ENCODE data around the gene PCYOX1L.

The PCYOX1L gene

DNA sequence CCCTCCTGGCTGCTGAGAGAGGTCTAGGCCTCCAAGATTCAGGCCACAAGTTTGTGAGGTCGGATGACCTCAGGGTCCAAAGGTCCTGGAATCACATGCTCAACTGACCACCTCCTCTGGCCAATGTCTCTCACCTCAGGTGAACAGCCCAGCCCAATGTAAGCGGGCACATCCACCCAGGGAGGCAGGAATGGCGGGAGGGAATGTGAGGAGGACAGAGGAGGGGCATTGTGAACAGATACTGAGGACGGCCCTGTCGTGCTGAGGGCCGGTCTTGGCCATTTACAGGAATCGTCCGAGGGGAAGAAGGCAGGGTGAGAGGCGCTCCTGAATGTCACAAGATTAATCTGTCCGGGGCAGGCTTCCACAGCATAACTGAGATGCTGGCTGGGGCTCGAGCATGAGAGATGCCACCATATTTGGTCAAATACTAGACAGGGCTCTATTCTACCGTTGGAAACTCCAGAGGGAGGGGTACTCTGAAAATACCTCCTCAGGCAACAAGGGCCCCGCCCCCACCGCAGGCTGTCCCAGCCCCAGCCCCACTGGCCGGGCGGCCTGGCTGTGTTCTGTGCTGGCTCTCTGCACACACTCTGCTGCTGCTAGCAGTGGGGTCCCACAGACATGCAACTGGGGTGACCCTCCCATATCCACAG, 22.7 kb downstream of the PCYOX1L start:
- peaks cover 0 to 5% of the 10 kb centered on the region in 2 experiments for H3K4me1 ChIP-seq (ENCODE audit: control insufficient read depth in 1 of 2, insufficient read depth in 1 of 2, low read depth in 1 of 2, low read length in 1 of 2)
- no peaks in the 10 kb centered on the region for H3K27me3 ChIP-seq
- H3K4me3 ChIP-seq (ENCODE audit: low read depth in 1 of 2, low read length in 1 of 2) = no peak overlapping the region
- H3K27ac ChIP-seq = no peak overlapping the region
- TF ChIP-seq, protein P1, sequence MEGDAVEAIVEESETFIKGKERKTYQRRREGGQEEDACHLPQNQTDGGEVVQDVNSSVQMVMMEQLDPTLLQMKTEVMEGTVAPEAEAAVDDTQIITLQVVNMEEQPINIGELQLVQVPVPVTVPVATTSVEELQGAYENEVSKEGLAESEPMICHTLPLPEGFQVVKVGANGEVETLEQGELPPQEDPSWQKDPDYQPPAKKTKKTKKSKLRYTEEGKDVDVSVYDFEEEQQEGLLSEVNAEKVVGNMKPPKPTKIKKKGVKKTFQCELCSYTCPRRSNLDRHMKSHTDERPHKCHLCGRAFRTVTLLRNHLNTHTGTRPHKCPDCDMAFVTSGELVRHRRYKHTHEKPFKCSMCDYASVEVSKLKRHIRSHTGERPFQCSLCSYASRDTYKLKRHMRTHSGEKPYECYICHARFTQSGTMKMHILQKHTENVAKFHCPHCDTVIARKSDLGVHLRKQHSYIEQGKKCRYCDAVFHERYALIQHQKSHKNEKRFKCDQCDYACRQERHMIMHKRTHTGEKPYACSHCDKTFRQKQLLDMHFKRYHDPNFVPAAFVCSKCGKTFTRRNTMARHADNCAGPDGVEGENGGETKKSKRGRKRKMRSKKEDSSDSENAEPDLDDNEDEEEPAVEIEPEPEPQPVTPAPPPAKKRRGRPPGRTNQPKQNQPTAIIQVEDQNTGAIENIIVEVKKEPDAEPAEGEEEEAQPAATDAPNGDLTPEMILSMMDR (IDR thresholded peaks at IDR 0.05) = no peak
- no peaks in the 10 kb centered on the region for H3K9me3 ChIP-seq
- H3K36me3 ChIP-seq = no peaks in the 10 kb centered on the region

DNA sequence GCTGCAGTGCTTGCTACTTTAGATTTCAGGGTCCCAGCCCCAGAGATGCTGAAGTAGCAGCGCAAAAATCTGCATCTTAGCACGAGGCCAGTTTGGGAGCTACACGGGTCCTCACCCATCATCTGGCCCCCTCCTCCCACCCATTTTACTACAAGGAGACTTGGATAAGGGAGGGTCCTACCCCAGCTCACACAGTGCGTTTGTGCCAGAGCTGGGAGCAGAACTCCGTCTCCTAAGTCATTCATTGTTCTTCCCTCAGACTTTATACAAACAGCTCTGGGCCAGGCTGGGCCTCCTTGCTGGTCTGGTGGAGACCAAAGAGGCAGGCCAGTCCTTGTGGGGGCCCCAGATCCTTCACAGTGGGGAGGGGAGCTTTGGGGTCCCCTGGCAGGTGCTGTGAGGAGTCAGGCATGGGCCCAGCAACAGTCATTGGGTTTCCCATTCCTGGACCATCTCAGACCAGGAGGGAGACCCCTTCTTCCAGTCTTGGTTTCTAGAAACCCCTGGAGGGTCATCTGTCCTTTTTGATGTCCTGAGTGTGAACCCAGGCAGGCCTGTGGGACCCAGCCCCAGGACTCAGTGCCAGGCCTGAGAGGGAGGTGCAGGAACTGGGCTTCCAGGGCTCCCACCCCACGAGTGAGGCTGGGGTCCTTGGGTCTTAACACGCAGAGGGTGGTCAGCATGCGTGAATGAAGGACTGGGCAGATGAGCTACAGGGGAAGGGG, 23.6 kb downstream of the PCYOX1L start:
- no peaks in the 10 kb centered on the region for H3K36me3 ChIP-seq
- TF ChIP-seq, protein P1 (IDR thresholded peaks at IDR 0.05) = no peak
- peaks cover 0 to 5% of the 10 kb centered on the region in 2 experiments for H3K4me1 ChIP-seq (ENCODE audit: control insufficient read depth in 1 of 2, insufficient read depth in 1 of 2, low read depth in 1 of 2, low read length in 1 of 2)
- H3K9me3 ChIP-seq = no peaks in the 10 kb centered on the region
- H3K4me3 ChIP-seq (ENCODE audit: low read depth in 1 of 2, low read length in 1 of 2) = no peak overlapping the region
- no peaks in the 10 kb centered on the region for H3K27me3 ChIP-seq
- H3K27ac ChIP-seq = no peak overlapping the region

DNA sequence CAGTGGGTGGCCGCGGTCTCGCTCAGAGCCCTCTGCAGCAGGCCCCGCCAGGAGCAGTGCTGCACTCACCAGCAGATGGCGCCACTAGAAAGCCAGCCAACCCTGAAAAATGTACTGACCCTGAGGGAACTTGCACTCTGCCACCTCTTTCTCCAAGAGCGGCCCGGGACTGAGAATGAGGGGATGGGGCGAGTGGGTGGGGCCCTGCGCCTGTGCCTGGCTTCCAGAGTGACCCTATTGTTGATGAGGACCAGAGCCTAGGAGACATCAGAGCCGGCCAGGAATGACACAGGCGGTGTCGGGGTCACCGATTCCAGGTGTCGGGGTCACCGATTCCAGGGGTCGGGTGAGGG, 24.1 kb downstream of the PCYOX1L start:
- no peaks in the 10 kb centered on the region for H3K27me3 ChIP-seq
- peaks cover 0 to 5% of the 10 kb centered on the region in 2 experiments for H3K4me1 ChIP-seq (ENCODE audit: control insufficient read depth in 1 of 2, insufficient read depth in 1 of 2, low read depth in 1 of 2, low read length in 1 of 2)
- no peak overlapping the region for H3K4me3 ChIP-seq (ENCODE audit: low read depth in 1 of 2, low read length in 1 of 2)
- no peak overlapping the region for H3K27ac ChIP-seq
- H3K36me3 ChIP-seq = no peaks in the 10 kb centered on the region
- H3K9me3 ChIP-seq = no peaks in the 10 kb centered on the region
- TF ChIP-seq, protein P1 (IDR thresholded peaks at IDR 0.05) = peak; percentile 81

DNA sequence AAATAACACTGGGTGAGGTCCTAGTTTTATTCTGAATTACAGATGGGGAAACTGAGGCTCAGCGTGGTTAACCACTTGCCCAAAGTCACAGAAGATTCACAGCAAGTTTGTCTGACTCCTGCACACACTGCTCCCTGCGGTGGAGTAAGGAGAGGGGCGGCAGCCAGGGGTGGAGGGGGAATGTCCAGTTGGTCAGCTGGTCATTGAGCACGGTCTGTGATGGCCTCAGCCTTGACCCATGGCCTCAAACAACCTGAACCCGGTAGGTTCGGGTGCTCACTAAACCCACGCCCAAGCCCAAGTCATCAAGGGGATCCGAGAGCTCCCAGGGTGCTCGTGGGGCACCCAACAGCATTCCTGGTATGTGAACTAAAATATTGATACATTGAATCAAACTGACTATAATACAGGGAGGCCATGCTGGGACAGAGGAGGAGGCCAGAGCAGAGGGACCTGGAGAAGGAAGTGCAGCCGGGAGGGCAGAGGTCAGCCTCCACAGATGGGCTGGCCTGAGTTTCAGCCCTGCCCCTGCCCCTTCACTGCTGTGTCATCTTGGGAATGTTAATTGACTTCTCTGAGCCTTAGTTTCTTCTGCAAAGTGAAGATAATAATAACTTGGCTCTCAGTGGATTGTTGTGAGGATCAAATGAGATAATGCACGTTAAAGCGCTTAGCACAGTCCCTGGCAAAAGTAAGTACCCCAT, 24.8 kb downstream of the PCYOX1L start:
- Histone ChIP-seq H3K27me3 (no peaks in the 10 kb centered on the region), H3K4me3 (ENCODE audit: low read depth in 1 of 2, low read length in 1 of 2) (no peak overlapping the region), H3K4me1 (ENCODE audit: control insufficient read depth in 1 of 2, insufficient read depth in 1 of 2, low read depth in 1 of 2, low read length in 1 of 2) (peaks cover 0 to 5% of the 10 kb centered on the region in 2 experiments), H3K9me3 (no peaks in the 10 kb centered on the region), H3K36me3 (no peaks in the 10 kb centered on the region), H3K27ac (no peak overlapping the region)
- TF ChIP-seq, protein P1 (IDR thresholded peaks at IDR 0.05) = no peak

DNA sequence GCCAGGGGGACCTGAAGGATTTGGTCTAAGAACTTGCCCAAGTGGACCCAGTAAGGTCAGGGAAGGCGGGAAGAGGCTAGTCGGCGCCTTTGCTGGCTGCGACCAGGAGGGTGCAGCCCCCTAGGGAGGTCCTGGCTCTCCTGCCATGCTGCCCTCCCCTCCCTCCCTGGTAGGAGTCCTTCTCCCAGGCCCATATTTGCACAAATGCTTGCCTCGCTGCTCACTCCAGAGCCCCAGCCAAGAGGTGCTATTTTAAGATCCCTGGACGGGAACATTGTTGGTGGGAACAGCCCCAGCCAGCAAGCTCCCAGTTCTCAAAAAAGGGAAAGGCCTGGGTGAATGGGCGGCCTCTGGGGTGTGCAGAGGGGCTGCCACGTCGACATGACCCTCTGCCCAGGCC, 25.6 kb downstream of the PCYOX1L start:
- Histone ChIP-seq H3K36me3 (no peaks in the 10 kb centered on the region), H3K27me3 (no peaks in the 10 kb centered on the region), H3K4me1 (ENCODE audit: control insufficient read depth in 1 of 2, insufficient read depth in 1 of 2, low read depth in 1 of 2, low read length in 1 of 2) (peaks cover 0 to 5% of the 10 kb centered on the region in 2 experiments), H3K4me3 (ENCODE audit: low read depth in 1 of 2, low read length in 1 of 2) (no peak overlapping the region), H3K27ac (no peak overlapping the region), H3K9me3 (no peaks in the 10 kb centered on the region)
- TF ChIP-seq, protein P1 (IDR thresholded peaks at IDR 0.05) = no peak

Data from neutrophil (primary cell).